T47D (cell line): ENCODE data around the gene BAG5.
A peak's percentile ranks its signal among the peaks of the same experiment; 100 is the strongest.

ENCODE experiments used
- DNase-seq, 2 experiments: peaks; one replicate each; pipeline versions ENCODE4 v3.0.0 to v3.0.0-alpha.2; 2011 to 2012; ENCODE audit warnings: low read depth in 1 of 2, low spot score in 1 of 2
- JUND ChIP-seq: IDR thresholded peaks from 2 replicates; pipeline ENCODE4 v1.6.1; 2012; ENCODE audit warnings: low read depth
- in situ Hi-C: cut with HindIII; loops from 2 replicates; pipeline ENCODE4 v1.10.0; 2016; ENCODE audit warnings: low sequenced_read_pairs, low pct_unique_long_range_greater_than_20kb

BAG5 gene

DNA sequence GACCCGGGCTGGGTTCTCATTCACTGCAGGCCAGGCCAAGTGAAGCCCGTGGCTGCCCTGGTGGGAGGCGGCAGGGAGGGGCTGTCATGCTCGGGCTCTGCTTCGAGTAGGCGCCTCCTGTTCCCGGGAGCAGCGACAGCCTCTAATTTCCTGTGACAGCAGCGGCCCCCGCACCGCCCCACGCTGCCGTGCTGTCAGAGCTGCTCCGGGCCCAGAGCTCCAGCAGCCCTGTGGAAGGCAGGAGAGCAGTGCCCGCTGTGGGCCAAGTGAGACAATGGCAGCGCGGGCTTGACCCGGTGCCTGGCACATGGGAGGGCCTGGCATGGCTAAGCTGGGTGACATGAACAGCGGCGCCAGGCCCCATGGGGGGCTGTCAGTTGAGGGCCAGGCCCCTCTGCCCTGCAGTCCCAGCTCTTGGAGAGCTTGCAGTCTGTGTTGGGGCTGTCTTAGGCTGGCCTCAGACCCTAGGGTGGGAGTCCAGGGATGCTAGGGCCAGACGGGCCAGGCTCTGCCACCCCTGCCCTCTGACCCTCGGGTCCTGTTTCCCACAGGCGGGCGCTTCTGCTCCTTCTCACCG is 28.4 kb downstream of the BAG5 start:
- in situ Hi-C loops, result no loop called here
- no peak for TF ChIP-seq JUND
- DNase-seq, result no peak

DNA sequence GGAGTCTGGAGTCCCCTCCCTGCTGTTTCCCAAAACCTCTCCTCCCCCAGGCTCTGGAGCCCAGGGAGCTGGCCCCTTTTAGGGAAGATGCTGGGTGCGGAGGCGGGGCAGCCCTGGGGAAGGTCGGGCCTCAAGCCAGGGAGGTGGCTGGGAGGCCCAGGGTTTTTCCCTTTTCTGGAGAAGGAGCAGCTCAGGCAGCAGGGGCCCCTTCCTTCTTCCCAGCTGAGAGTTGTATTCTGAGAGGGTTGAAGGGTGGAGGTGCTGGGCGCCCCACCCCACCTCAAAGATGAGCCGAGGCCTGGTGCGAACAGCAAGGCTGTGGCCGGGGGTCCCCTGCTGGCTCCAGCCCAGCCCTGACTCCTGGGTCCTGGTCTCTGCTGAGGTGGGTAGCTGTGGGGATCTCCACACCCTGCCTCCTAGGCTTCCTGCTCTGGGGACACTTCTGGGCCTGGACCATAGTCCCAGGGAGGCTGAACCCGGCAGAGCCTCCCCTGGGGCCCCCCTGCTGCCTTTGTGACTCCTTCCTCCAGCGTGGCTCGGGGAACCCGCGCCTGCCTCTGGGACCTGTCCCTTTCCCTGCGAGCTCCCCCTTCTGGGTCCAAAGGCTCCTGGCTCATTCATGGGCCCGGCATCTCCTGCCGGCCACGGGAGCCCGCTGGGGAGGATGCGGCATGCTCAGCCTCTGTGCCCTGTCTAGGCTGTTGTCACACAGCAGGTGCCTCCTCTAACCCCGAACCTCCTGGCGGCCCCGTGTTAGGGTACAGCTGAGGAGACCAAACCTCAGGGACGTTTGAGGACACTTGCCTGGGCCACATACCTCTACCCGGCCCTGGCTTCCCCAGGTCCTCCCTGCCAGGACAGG is 29.1 kb downstream of the BAG5 start:
- DNase-seq, result no peak
- no peak for TF ChIP-seq JUND
- in situ Hi-C loops, result no loop called here

DNA sequence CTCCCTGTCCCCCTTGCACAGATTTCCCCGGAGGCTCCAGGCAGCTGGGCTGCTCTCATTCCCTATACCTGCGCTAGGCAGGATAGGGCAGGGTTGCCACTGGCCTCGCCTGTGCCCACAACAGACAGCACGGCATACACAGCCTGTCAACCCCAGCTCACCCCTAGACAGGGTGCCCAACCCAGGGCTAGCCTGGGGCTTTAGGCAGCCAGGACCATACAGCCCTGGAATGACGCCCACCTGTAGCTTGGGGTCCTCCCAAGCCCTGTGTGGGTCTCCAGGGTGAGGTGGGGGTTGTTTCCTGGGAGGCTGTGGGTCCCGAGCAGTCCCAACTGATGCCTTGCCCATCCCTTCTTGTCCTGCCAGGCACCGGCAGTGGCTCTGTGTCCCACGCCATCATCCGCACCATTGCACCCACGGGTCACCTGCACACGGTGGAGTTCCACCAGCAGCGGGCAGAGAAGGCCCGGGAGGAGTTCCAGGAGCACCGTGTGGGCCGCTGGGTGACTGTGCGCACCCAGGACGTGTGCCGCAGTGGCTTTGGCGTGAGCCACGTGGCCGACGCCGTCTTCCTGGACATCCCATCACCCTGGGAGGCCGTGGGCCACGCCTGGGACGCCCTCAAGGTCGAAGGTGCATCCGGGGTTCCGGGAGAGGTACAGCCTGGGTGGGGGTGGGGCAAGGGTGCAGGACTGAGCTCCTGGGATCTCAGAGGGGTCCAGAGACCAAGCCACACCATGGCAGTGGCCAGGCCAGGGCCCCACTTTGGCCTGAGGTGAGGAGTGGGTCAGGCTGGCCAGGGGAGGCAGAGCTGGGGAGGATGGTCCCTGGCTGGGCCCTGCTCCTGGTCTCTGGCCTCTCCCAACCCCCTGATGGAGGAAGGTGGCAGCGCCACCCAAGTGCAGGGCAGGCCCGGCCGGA is 30.0 kb downstream of the BAG5 start:
- in situ Hi-C loops, result no loop called here
- TF ChIP-seq JUND, result no peak
- no peak for DNase-seq

DNA sequence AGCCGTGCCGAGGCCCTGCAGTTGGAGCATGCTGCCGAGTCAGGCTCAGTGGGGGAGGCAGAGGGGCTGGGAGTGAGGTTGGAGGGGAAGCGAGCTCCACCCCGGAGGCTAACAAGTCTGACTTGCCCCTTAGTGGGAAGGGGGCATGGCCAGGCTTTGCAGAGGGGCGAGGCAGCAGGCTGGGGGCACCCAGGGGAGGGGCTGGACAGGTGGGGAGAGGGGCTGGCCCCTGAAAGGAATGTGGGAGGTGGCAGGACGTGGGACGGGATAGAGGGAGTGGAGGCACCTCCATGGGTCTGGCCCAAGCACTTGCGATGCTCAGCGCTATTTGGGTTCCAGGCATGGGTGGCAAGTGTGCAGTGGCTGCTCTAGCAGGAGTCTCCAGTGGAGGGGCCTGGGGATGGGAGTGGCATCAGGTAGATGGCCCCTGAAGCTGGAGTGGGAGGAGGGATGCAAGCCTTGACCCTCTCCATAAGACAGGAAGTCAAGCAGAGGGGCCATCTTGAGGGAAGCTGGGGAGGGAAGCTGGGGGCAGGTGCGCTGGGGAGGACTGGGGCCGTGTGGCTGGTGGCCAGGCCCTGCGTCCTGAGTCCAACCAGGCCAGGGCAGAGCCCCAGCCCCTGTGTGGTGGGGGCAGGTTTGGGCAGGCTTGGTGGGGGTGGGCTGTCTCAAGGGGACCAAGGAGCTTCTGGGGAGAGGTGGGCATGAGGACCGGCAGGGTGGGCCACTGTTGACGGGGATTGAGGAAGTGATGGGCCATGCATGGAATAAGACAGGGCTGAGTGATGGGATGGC is 30.8 kb downstream of the BAG5 start:
- in situ Hi-C loops, result no loop called here
- no peak for DNase-seq
- TF ChIP-seq JUND, result no peak

DNA sequence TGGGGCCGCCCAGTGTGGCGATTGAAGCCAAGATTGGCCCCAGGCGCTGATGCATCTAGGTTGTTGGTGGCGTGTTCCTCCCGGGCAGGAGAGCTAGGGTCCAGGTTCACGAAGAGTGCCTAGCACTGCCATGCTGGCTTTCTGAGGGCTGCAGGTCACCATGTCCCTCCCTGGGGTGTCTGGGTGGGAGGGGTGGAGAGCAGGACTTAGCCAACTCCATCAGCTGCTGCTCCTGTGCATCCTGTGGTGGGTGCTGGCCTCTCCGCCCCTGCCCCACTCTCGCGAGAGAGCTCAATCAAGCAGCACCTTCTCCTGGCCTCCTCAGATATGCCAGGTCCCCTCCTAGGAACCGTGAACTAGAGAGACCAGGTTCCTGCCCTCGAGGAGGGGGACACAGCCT is 31.6 kb downstream of the BAG5 start:
- no peak for DNase-seq
- in situ Hi-C loops, result no loop called here
- TF ChIP-seq JUND, result no peak

DNA sequence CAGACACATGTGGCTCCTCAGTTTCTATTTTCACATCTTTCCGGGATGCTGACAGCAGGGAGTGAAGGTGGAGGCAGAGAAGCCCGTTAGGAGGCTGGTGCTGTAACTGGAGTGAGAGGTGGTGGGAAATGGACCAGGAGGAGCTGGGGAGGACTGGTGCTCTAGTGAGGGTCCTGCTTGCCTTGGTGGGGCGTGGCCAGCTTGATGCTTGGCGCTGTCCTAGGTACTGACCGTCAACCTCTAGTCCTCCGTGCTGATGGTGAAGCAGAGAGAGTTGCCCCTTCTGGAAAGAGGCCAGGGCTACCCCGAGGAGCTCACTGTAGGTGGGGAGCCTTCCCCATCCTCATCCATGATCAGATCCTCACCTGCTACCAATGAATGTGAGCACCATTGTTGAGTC is 32.1 kb downstream of the BAG5 start:
- no peak for TF ChIP-seq JUND
- in situ Hi-C loops, result no loop called here
- peak in 1 of 2 experiments; percentile 63 for DNase-seq

DNA sequence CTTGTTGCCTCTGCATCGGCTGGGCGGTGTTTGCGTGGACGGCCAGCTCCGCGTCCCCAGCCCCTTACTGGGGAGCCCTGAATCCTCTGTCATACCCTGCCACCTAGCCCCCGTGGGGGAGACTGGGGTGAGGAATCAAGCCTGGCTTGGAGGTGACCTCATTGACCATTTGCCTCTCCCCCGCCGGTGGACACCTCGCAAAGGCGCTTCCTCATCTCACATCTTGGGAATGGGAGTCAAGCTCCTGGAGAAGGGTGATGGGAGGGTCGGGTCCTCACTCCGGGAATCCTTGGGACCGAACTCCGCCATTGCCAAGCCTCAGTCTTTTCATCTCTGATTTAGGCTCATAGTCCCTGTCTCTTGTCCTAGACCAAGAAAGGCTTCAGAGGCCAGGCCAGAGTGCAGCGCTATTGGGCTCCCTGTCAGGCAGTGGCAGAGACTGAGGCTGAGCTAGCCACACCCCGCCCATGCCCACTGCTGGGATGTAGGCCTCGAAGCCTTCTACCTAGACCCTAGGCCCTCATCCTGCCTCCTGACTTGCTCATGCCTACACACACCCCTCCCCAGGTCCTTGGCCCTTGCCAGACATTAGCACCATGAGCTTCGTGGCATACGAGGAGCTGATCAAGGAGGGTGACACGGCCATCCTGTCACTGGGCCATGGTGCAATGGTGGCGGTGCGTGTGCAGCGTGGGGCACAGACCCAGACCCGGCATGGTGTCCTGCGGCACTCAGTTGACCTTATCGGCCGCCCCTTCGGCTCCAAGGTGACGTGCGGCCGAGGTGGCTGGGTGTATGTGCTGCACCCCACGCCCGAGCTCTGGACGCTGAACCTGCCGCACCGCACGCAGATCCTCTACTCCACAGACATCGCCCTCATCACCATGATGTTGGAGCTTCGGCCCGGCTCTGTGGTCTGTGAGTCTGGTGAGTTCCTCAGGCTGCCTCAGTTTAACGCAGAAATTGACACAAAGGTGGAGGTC is 32.8 kb downstream of the BAG5 start:
- DNase-seq, result no peak
- TF ChIP-seq JUND, result no peak
- in situ Hi-C loops, result no loop called here

DNA sequence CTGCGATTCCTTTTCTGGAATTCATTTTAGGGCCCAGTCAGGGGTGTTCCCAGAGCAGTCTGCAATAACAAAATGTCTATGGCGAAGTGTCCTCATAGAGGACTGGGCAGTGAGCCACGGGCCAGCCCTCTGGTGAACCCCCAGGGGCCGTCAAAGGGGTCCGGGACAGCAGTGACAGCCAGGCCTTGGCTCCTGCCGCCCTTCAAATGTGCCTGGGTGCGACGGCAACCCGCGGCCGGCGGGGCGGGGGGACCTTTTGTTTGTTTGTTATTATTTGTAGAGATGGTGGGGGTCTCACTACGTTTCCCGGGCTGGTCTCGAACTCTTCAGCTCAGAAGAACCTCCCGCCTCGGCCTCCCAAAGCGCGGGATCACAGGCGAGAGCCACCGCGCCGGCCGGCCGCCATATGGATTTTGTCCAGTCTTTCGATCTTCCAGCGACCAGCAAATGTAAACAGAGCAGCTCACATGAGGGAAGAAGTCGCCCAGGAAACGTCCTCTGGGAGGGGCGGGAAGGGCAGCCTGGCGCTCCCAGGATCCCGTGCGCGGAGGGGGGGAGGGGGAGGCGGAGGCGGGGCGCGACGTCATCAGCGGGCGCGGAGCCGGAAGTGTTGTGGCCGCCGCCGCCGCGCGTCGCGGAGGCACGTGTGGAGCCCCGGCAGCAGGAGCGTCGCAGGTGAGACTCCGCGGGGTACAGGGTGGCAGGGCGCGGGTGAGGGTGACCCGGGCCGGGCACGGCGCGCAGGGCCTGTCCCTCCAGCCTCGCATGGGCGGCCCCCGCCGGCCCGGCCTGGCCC is 33.7 kb downstream of the BAG5 start, which contains the start of gene TRMT61A:
TRMT61A (plus strand) TSS at position 610 of the 796 bp plus-strand sequence. CDS start 783 bp downstream, outside the sequence.
- no peak for TF ChIP-seq JUND
- in situ Hi-C loops, result no loop called here
- peak; percentile 98 to 100 for DNase-seq

DNA sequence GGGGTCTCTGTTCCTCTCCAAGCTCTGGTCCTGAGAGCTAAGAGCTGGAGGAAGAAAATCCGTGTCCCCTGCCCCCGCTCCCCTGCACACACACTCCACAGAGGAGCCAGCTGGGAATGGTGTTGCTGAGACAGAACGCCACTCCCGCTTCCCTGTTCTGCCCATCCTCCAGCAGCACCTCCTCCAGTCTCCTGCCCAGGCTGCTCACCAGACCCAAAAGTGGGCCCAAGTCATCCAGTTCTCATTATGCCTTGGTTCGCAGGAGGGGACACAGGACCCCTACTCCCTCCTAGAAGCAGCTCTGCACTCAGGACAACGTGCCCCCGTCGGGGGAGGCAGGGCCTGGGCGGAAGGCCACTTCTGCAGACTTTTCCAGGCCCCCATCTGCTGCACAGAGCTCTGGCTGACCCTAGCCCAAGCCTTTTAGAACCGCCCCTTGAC is 34.3 kb downstream of the BAG5 start:
- DNase-seq, result peak; percentile 56 to 77
- no peak for TF ChIP-seq JUND
- in situ Hi-C loops, result no loop called here

DNA sequence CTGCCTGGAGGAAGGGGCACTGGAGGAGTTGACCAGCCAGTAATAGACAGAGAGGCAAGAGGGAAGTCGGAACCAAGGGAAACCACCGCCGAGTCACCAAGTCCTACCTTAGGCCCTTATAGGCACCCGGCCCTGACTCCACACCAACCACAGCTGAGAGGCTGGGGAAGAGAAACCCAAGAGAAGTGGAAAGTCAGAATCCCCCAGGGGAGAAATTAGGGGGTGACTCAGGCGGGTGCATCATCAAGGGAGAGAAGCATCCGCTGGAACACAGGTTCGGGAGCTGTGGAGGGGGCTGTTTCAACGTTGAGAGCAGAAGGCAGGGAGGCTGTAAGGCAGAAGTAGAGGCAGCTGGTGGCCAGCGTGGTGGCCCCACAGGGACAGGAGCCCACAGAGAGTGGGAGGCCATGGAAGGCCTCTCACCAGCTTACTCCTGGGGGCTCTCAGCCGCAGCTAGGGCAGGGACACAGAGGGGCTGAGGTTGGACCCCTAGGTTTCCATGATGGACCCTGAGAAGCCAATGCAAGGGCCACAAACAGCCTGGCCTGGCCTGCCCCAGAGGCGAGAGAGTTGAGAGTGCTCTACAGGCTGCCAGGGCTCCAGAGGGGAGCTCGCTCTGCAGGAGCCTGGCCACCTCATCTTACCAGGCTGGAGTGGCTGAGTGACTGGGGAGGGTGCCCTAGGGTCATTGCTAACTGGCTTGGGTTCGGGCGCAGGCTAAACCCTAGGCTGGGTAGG is 34.9 kb downstream of the BAG5 start:
- no peak for TF ChIP-seq JUND
- no peak for DNase-seq

More for the DNA sequence above, 34.9 kb downstream of the BAG5 start:
- in situ Hi-C loops, result no loop called here
